Activated CD4-positive, alpha-beta T cell treated with anti-CD3 and anti-CD28 coated beads, Interleukin-2, amount 10 ng/mL, durations not matched to agents 24 days and 14 days (primary cell): Measurements from ENCODE around the gene CSPG4. TPM values are rescaled to one million over a fixed set of nuclear protein-coding genes. Genes with fewer than 3 reads are reported as not detected.
"Not testable (repeated sequence)": the region's sequence is repeated elsewhere in the genome, so short reads cannot be mapped to it uniquely, and the experiment has no call there.

Source experiments
- DNase-seq: peaks from one replicate; pipeline ENCODE4 v3.0.0; 2022
- H3K27ac Mint-ChIP-seq: one replicate; pipeline ENCODE4 v1.8.0; 2022; ENCODE audit warnings: mild to moderate bottlenecking, mixed read lengths
- H3K27me3 Mint-ChIP-seq: one replicate; pipeline ENCODE4 v1.8.0; 2022; ENCODE audit warnings: mixed read lengths
- H3K36me3 Mint-ChIP-seq: one replicate; pipeline ENCODE4 v1.8.0; 2022; ENCODE audit warnings: low read depth, mild to moderate bottlenecking, mixed read lengths
- H3K4me1 Mint-ChIP-seq: one replicate; pipeline ENCODE4 v1.8.0; 2021; ENCODE audit warnings: mixed read lengths
- H3K4me3 Mint-ChIP-seq: one replicate; pipeline ENCODE4 v1.8.0; 2022; ENCODE audit warnings: mild to moderate bottlenecking, moderate library complexity, mixed read lengths
- H3K9me3 Mint-ChIP-seq: one replicate; pipeline ENCODE4 v1.8.0; 2021; ENCODE audit warnings: mixed read lengths
- intact Hi-C: fragments of 100-400 bp; cut with micrococcal nuclease; formaldehyde crosslinking; loops from one replicate; pipeline ENCODE4 v1.15.1; 2023
- total RNA-seq: library from RNA; stranded (reverse); gene quantifications from 2 replicates; pipeline ENCODE4 v1.2.3, GENCODE V29; 2022

CSPG4 gene
- total RNA-seq, 1 donor from 2014 or later: not detected

GRCh38 chr15:75723171-75723846, 10.7 kb upstream of the CSPG4 start:
- Mint-ChIP-seq H3K27me3 (peaks cover 11% of the 10 kb centered on the region), H3K4me3 (no peak overlapping the region), H3K9me3 (no peaks in the 10 kb centered on the region), H3K36me3 (no peaks in the 10 kb centered on the region), H3K4me1 (peaks cover 8% of the 10 kb centered on the region), H3K27ac (peak overlapping the region; percentile 58)
- intact Hi-C loops: no loop called here
- DNase-seq: no peak

GRCh38 chr15:75721923-75722870, 9.5 kb upstream of the CSPG4 start:
- peaks cover 9% of the 10 kb centered on the region for H3K27me3 Mint-ChIP-seq
- H3K27ac Mint-ChIP-seq: no peak overlapping the region
- intact Hi-C loops: no loop called here
- H3K4me1 Mint-ChIP-seq: peaks cover 5% of the 10 kb centered on the region
- H3K4me3 Mint-ChIP-seq: no peak overlapping the region
- H3K9me3 Mint-ChIP-seq: no peaks in the 10 kb centered on the region
- DNase-seq: no peak
- no peaks in the 10 kb centered on the region for H3K36me3 Mint-ChIP-seq

GRCh38 chr15:75721480-75721922, 8.9 kb upstream of the CSPG4 start:
- peaks cover 5% of the 10 kb centered on the region for H3K4me1 Mint-ChIP-seq
- no peaks in the 10 kb centered on the region for H3K36me3 Mint-ChIP-seq
- no peak overlapping the region for H3K4me3 Mint-ChIP-seq
- peaks cover 9% of the 10 kb centered on the region for H3K27me3 Mint-ChIP-seq
- intact Hi-C loops: no loop called here
- no peaks in the 10 kb centered on the region for H3K9me3 Mint-ChIP-seq
- DNase-seq: no peak
- no peak overlapping the region for H3K27ac Mint-ChIP-seq

- no peaks in the 10 kb centered on the region for H3K9me3 Mint-ChIP-seq
- peaks cover 9% of the 10 kb centered on the region for H3K27me3 Mint-ChIP-seq
- no peak for DNase-seq
- H3K27ac Mint-ChIP-seq: no peak overlapping the region
- no peak overlapping the region for H3K4me3 Mint-ChIP-seq
- intact Hi-C loops: no loop called here
- peaks cover 5% of the 10 kb centered on the region for H3K4me1 Mint-ChIP-seq
- no peaks in the 10 kb centered on the region for H3K36me3 Mint-ChIP-seq
Measured at GRCh38 chr15:75720787-75721479, 8.3 kb upstream of the CSPG4 start.

GRCh38 chr15:75720297-75720696, 7.6 kb upstream of the CSPG4 start:
- Mint-ChIP-seq H3K4me3 (no peak overlapping the region), H3K27me3 (peaks cover 9% of the 10 kb centered on the region), H3K27ac (no peak overlapping the region), H3K4me1 (peaks cover 5% of the 10 kb centered on the region), H3K9me3 (no peaks in the 10 kb centered on the region), H3K36me3 (no peaks in the 10 kb centered on the region)
- intact Hi-C loops: no loop called here
- no peak for DNase-seq

- H3K36me3 Mint-ChIP-seq: no peaks in the 10 kb centered on the region
- H3K9me3 Mint-ChIP-seq: no peaks in the 10 kb centered on the region
- no peak for DNase-seq
- peaks cover 5% of the 10 kb centered on the region for H3K4me1 Mint-ChIP-seq
- H3K27me3 Mint-ChIP-seq: peaks cover 18% of the 10 kb centered on the region
- no peak overlapping the region for H3K4me3 Mint-ChIP-seq
- intact Hi-C loops: no loop called here
- H3K27ac Mint-ChIP-seq: no peak overlapping the region
Measured at GRCh38 chr15:75718328-75718727, 5.7 kb upstream of the CSPG4 start.

GRCh38 chr15:75717001-75717400, 4.4 kb upstream of the CSPG4 start:
- H3K4me1 Mint-ChIP-seq, H3K4me3 Mint-ChIP-seq, DNase-seq, H3K9me3 Mint-ChIP-seq, H3K27ac Mint-ChIP-seq, intact Hi-C loops, H3K36me3 Mint-ChIP-seq: not testable (repeated sequence)
- peaks cover 23% of the 10 kb centered on the region for H3K27me3 Mint-ChIP-seq

GRCh38 chr15:75716249-75716950, 3.8 kb upstream of the CSPG4 start:
- H3K27ac Mint-ChIP-seq, H3K4me3 Mint-ChIP-seq, H3K9me3 Mint-ChIP-seq, DNase-seq, H3K4me1 Mint-ChIP-seq, H3K36me3 Mint-ChIP-seq, intact Hi-C loops: not testable (repeated sequence)
- H3K27me3 Mint-ChIP-seq: peaks cover 26% of the 10 kb centered on the region

- H3K4me3 Mint-ChIP-seq, H3K9me3 Mint-ChIP-seq, H3K4me1 Mint-ChIP-seq, H3K27ac Mint-ChIP-seq, DNase-seq, intact Hi-C loops, H3K36me3 Mint-ChIP-seq: not testable (repeated sequence)
- peaks cover 26% of the 10 kb centered on the region for H3K27me3 Mint-ChIP-seq
Measured at GRCh38 chr15:75715312-75715832, 2.7 kb upstream of the CSPG4 start.

- no peaks in the 10 kb centered on the region for H3K36me3 Mint-ChIP-seq
- no peaks in the 10 kb centered on the region for H3K9me3 Mint-ChIP-seq
- no peak for DNase-seq
- peaks cover 26% of the 10 kb centered on the region for H3K27me3 Mint-ChIP-seq
- H3K4me1 Mint-ChIP-seq: no peaks in the 10 kb centered on the region
- intact Hi-C loops: no loop called here
- no peak overlapping the region for H3K27ac Mint-ChIP-seq
- H3K4me3 Mint-ChIP-seq: no peak overlapping the region
Measured at GRCh38 chr15:75714195-75714594, 1.5 kb upstream of the CSPG4 start.

- peaks cover 20% of the 10 kb centered on the region for H3K27me3 Mint-ChIP-seq
- H3K27ac Mint-ChIP-seq: no peak overlapping the region
- intact Hi-C loops: no loop called here
Measured at GRCh38 chr15:75713338-75713895, 769 bp upstream of the CSPG4 start.

GRCh38 chr15:75711495-75711894, 1.2 kb downstream of the CSPG4 start:
- H3K27ac Mint-ChIP-seq, DNase-seq, H3K9me3 Mint-ChIP-seq, H3K36me3 Mint-ChIP-seq, H3K4me3 Mint-ChIP-seq, H3K4me1 Mint-ChIP-seq, intact Hi-C loops: not testable (repeated sequence)
- H3K27me3 Mint-ChIP-seq: peaks cover 17% of the 10 kb centered on the region

More at GRCh38 chr15:75713338-75713895, 769 bp upstream of the CSPG4 start:
- Mint-ChIP-seq H3K36me3 (no peaks in the 10 kb centered on the region), H3K4me3 (no peak overlapping the region), H3K9me3 (no peaks in the 10 kb centered on the region), H3K4me1 (no peaks in the 10 kb centered on the region)
- no peak for DNase-seq

- H3K27ac Mint-ChIP-seq, intact Hi-C loops, H3K4me1 Mint-ChIP-seq, DNase-seq, H3K4me3 Mint-ChIP-seq, H3K9me3 Mint-ChIP-seq, H3K36me3 Mint-ChIP-seq: not testable (repeated sequence)
- H3K27me3 Mint-ChIP-seq: peaks cover 17% of the 10 kb centered on the region
Measured at GRCh38 chr15:75710874-75711273, 1.8 kb downstream of the CSPG4 start.
